ENCODE measurements around the gene RGSL1.

GRCh38 chr1:182441719-182442118, 8.2 kb upstream of the RGSL1 start:
- TF ChIP-seq CTCF (conservative IDR thresholded peaks at IDR 0.05 in 1 of 2, IDR thresholded peaks at IDR 0.05 in 1 of 2; ENCODE audit: extremely low read depth in 1 of 2, insufficient read depth in 1 of 2, low read depth in 1 of 2, low read length in 2 of 2) (no peak), EZH2 (IDR thresholded peaks at IDR 0.05; ENCODE audit: borderline replicate concordance, low read length) (no peak)
